Left kidney (tissue), 2 donors: ENCODE data around the gene RPP40. TPM values are rescaled to one million over a fixed set of nuclear protein-coding genes. Genes with fewer than 3 reads are reported as not detected.
"Not testable (repeated sequence)": the region's sequence is repeated elsewhere in the genome, so short reads cannot be mapped to it uniquely, and the experiment has no call there.

Source experiments
- DNase-seq: peaks from one replicate; pipeline ENCODE4 v3.0.0-alpha.2; 2013
- polyA plus RNA-seq: library from polyadenylated mRNA; unstranded; fragments of 120-200 nt; gene quantifications from one replicate; pipeline ENCODE4 v1.2.1, GENCODE V29; 2013; ENCODE audit not compliant: insufficient read length

The RPP40 gene
- polyA plus RNA-seq, 1 donor, result 12.6 TPM

GRCh38 chr6:5020142-5020541, 16.3 kb upstream of the RPP40 start:
- DNase-seq, result no peak

- no peak for DNase-seq
These were observed 10.3 kb upstream of the RPP40 start for GRCh38 chr6:5014072-5014561.

GRCh38 chr6:5012519-5012918, 8.7 kb upstream of the RPP40 start:
- no peak for DNase-seq

- DNase-seq, result no peak
These were observed 7.5 kb upstream of the RPP40 start for GRCh38 chr6:5011346-5011745.

- no peak for DNase-seq
These were observed 3.7 kb upstream of the RPP40 start for GRCh38 chr6:5007531-5007930.

- no peak for DNase-seq
These were observed 2.4 kb upstream of the RPP40 start for GRCh38 chr6:5006222-5006621.

- DNase-seq, result not testable (repeated sequence)
These were observed 1.2 kb upstream of the RPP40 start for GRCh38 chr6:5005038-5005433.

GRCh38 chr6:5004373-5005037, 668 bp upstream of the RPP40 start:
- no peak for DNase-seq

- DNase-seq, result no peak
These were observed 4.3 kb downstream of the RPP40 start for GRCh38 chr6:4999586-4999985.

GRCh38 chr6:4997862-4998261, 6.0 kb downstream of the RPP40 start:
- no peak for DNase-seq

- DNase-seq, result no peak
These were observed 9.1 kb downstream of the RPP40 start for GRCh38 chr6:4994741-4995140.

GRCh38 chr6:4987432-4987831, 16.4 kb downstream of the RPP40 start:
- no peak for DNase-seq

GRCh38 chr6:4986999-4987398, 16.8 kb downstream of the RPP40 start:
- DNase-seq, result no peak

GRCh38 chr6:4983322-4983721, 20.5 kb downstream of the RPP40 start:
- no peak for DNase-seq

GRCh38 chr6:4981761-4982160, 22.1 kb downstream of the RPP40 start:
- no peak for DNase-seq

GRCh38 chr6:4979426-4979825, 24.4 kb downstream of the RPP40 start:
- DNase-seq, result no peak

GRCh38 chr6:4977468-4977867, 26.4 kb downstream of the RPP40 start:
- DNase-seq, result no peak

- DNase-seq, result no peak
These were observed 28.3 kb downstream of the RPP40 start for GRCh38 chr6:4975506-4975905.

- DNase-seq, result no peak
These were observed 28.9 kb downstream of the RPP40 start for GRCh38 chr6:4974962-4975361.

GRCh38 chr6:4973982-4974745, 29.7 kb downstream of the RPP40 start:
- DNase-seq, result peak; percentile 70

- no peak for DNase-seq
These were observed 30.4 kb downstream of the RPP40 start for GRCh38 chr6:4973415-4973814.

- no peak for DNase-seq
These were observed 31.4 kb downstream of the RPP40 start for GRCh38 chr6:4972438-4972837.

GRCh38 chr6:4971851-4972250, 32.0 kb downstream of the RPP40 start:
- DNase-seq, result no peak
